ENCODE measurements around the gene JOSD2. TPM values are rescaled to one million over a fixed set of nuclear protein-coding genes. Genes with fewer than 3 reads are reported as not detected.

Gene JOSD2
- total RNA-seq, 4 donors from 2014 or later: 1.8 to 22.8 (median 5.5) TPM

DNA sequence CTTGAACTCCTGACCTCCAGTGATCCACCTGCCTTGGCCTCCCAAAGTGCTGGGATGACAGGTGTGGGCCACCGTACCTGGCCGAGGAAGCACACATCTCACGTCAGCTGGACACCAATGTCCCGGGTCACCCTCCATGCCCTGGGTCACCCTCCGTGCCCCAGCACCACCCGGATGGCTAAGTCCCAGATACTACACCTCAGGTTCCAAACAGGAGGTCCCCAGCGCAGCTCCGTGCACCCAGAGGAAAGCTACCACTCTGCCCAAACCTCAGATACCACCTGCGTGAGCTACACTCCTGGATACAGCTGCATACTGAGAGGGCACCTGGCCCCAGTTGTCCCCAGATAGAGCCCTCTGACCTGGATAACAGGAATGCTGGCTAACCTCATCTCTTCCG, 43.2 kb upstream of the JOSD2 start:
- Histone ChIP-seq H3K27me3 (peaks cover 0 to 3% of the 10 kb centered on the region in 2 donors), H3K27ac (no peak overlapping the region), H3K4me1 (peaks cover 0 to 3% of the 10 kb centered on the region in 2 donors), H3K9me3 (no peaks in the 10 kb centered on the region), H3K4me3 (no peak overlapping the region), H3K36me3 (no peaks in the 10 kb centered on the region)
- no peak for DNase-seq
- no peak for TF ChIP-seq POLR2A (IDR thresholded peaks at IDR 0.05)
- TF ChIP-seq, protein P1, sequence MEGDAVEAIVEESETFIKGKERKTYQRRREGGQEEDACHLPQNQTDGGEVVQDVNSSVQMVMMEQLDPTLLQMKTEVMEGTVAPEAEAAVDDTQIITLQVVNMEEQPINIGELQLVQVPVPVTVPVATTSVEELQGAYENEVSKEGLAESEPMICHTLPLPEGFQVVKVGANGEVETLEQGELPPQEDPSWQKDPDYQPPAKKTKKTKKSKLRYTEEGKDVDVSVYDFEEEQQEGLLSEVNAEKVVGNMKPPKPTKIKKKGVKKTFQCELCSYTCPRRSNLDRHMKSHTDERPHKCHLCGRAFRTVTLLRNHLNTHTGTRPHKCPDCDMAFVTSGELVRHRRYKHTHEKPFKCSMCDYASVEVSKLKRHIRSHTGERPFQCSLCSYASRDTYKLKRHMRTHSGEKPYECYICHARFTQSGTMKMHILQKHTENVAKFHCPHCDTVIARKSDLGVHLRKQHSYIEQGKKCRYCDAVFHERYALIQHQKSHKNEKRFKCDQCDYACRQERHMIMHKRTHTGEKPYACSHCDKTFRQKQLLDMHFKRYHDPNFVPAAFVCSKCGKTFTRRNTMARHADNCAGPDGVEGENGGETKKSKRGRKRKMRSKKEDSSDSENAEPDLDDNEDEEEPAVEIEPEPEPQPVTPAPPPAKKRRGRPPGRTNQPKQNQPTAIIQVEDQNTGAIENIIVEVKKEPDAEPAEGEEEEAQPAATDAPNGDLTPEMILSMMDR (IDR thresholded peaks at IDR 0.05): no peak
- intact Hi-C loops (cut with DNase I; ENCODE audit: low total_unique reads): no loop called here

DNA sequence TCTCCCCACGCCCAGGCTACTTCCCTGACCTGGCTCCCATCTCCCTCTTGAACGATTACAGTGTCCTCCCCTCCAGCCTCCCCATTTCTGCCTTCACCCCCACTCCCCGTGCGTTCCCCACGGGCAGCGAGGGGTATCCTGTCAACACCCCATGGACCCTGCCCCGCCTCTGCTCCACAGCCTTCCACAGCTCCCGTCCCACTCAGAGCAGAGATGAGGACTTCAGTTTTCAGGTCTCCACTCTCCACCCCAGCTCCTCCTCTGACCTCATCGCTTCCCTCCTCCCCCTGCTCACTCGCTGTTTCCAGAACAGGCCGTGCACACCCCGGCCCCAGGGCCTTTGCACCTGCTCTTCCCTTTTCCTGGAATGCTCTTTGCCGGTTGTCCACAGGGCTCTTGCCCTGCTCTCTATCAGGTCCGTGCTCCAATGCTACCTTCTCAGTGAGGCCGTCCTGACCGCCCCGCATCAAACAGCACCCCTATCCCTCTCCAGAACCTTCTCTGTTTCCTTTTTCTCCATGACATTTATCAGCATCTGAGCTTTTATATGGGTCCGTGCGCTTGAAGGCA, 42.2 kb upstream of the JOSD2 start:
- Histone ChIP-seq H3K27me3 (peaks cover 0 to 3% of the 10 kb centered on the region in 2 donors), H3K4me1 (peaks cover 0 to 3% of the 10 kb centered on the region in 2 donors), H3K4me3 (no peak overlapping the region), H3K27ac (no peak overlapping the region), H3K9me3 (no peaks in the 10 kb centered on the region), H3K36me3 (no peaks in the 10 kb centered on the region)
- DNase-seq: no peak
- TF ChIP-seq, protein P1 (IDR thresholded peaks at IDR 0.05): no peak
- no peak for TF ChIP-seq POLR2A (IDR thresholded peaks at IDR 0.05)
- intact Hi-C loops (cut with DNase I; ENCODE audit: low total_unique reads): no loop called here

DNA sequence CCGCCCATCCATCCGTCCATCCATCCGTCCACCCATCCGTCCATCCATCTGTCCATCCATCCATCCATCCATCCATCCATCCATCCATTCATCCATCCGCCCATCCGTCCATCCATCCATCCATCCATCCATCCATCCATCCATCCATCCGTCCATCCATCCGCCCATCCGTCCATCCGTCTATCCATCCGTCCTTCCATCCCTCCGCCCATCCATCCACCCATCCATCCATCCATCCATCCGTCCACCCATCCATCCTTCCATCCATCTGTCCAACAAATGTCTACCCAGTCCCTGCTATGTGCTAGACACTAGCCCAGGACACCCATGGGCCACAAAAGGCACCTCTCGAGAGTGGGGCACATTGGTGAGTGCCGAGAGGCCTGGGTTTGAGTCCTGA, 41.5 kb upstream of the JOSD2 start:
- Histone ChIP-seq H3K9me3 (no peaks in the 10 kb centered on the region), H3K4me3 (no peak overlapping the region), H3K36me3 (no peaks in the 10 kb centered on the region), H3K27me3 (peaks cover 0 to 3% of the 10 kb centered on the region in 2 donors), H3K4me1 (peaks cover 0 to 3% of the 10 kb centered on the region in 2 donors), H3K27ac (no peak overlapping the region)
- intact Hi-C loops (cut with DNase I; ENCODE audit: low total_unique reads): no loop called here
- TF ChIP-seq POLR2A (IDR thresholded peaks at IDR 0.05): no peak
- TF ChIP-seq, protein P1 (IDR thresholded peaks at IDR 0.05): no peak
- DNase-seq: no peak

DNA sequence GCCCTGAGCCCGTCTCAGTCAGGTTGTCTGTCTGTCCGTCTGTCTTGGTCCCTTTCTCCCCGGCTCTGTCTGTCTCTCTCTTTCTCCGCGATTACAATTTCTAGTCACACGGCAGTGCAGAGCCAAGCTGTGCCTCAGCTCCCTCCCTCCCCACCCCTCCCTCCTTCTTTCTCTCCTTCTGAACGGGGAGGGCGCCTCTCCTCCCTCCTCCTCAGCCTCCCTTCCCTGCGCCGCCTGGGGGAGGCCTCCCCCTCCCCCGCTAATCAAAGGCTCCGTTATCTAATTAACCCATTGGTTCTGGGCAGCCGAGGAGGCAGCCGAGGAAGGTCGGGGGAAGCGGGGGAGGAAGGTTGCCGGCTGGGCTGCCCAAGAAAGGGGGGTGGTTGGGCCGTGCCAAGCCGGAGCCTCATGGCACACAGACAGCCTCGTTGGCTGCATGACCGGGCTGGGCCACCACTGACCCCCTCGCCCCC, 40.8 kb upstream of the JOSD2 start:
- intact Hi-C loops (cut with DNase I; ENCODE audit: low total_unique reads): no loop called here
- TF ChIP-seq, protein P1 (IDR thresholded peaks at IDR 0.05): no peak
- no peak for TF ChIP-seq POLR2A (IDR thresholded peaks at IDR 0.05)

DNA sequence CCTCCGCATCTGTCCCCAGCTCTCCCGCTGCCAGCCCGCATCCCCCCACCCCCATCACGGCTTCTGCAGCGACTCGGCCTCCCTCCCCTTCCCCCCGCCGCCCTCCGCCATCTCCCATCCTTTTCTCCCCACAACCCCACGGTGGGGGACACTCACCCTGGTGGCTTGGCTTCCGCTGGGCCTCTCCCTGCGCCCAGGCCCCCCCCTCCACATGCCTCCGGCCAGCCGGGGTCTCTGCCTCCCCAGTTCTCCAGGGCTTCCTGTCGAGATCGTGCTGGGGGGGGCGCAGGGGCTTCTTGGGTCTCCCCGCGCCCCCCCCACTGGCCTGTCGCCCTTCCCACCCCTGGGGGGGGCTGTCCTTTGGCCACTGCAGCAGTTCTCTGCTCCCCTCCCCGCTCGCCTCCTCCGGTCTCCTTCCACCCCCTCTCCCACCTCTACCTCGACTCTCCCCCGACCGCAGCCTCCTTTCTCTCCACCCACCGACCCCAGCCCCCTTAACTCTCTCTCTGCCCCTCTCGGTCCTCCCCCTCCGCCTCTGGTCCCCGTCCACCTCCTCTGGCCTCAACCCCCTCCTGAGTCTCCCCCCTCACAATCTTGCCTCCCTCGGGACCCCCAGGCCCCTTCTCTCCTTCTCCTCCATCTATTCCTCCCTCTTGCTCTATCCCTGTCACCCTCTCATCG, 40.2 kb upstream of the JOSD2 start:
- peaks cover 0 to 1% of the 10 kb centered on the region in 2 donors for H3K4me1 ChIP-seq

More for the DNA sequence above, 40.8 kb upstream of the JOSD2 start:
- no peaks in the 10 kb centered on the region for H3K36me3 ChIP-seq
- H3K27ac ChIP-seq: peak overlapping the region; percentile 4 to 52
- H3K4me3 ChIP-seq: peak overlapping the region; percentile 14 to 15
- H3K9me3 ChIP-seq: no peaks in the 10 kb centered on the region
- peaks cover 0 to 3% of the 10 kb centered on the region in 2 donors for H3K27me3 ChIP-seq
- DNase-seq: no peak
- peaks cover 0 to 3% of the 10 kb centered on the region in 2 donors for H3K4me1 ChIP-seq

More for the DNA sequence above, 40.2 kb upstream of the JOSD2 start:
- TF ChIP-seq, protein P1 (IDR thresholded peaks at IDR 0.05): no peak
- no peak for TF ChIP-seq POLR2A (IDR thresholded peaks at IDR 0.05)
- Histone ChIP-seq H3K27ac (peak overlapping the region; percentile 4 to 52), H3K9me3 (no peaks in the 10 kb centered on the region), H3K36me3 (no peaks in the 10 kb centered on the region), H3K27me3 (no peaks in the 10 kb centered on the region), H3K4me3 (peak overlapping the region; percentile 14 to 15)
- no peak for DNase-seq
- intact Hi-C loops (cut with DNase I; ENCODE audit: low total_unique reads): no loop called here
